Gastroesophageal sphincter (tissue), 4 donors: ENCODE measurements around the gene CEL. TPM values are rescaled to one million over a fixed set of nuclear protein-coding genes. Genes with fewer than 3 reads are reported as not detected.
"Not testable (repeated sequence)": the region's sequence is repeated elsewhere in the genome, so short reads cannot be mapped to it uniquely, and the experiment has no call there.

Experiments used
- ATAC-seq: fragments of 150-250 bp; one replicate; pipeline ENCODE4 v1.9.1; 2016; ENCODE audit warnings: mild to moderate bottlenecking, moderate library complexity
- H3K27ac ChIP-seq, 4 donors: fragments of 200-600 bp; sonication (generic) in 3 of 4; 1 replicate in 3 of 4; 2 replicates in 1 of 4; pipeline ENCODE4 v1.5.1; 2016 to 2019
- H3K27me3 ChIP-seq: fragments of 200-600 bp; sonication (generic); one replicate; pipeline ENCODE4 v1.5.1; 2019
- H3K36me3 ChIP-seq, 2 donors: fragments of 200-600 bp; sonication (generic); one replicate each; pipeline ENCODE4 v1.5.1; 2019; ENCODE audit warnings: control low read depth in 1 of 2
- H3K4me1 ChIP-seq, 3 donors: fragments of 200-600 bp; sonication (generic); 1 replicate in 2 of 3; 2 replicates in 1 of 3; pipeline ENCODE4 v1.5.1; 2016 to 2019; ENCODE audit warnings: control low read depth in 2 of 3
- H3K4me3 ChIP-seq, 2 donors: fragments of 200-600 bp; sonication (generic); one replicate each; pipeline ENCODE4 v1.5.1; 2019; ENCODE audit warnings: mild to moderate bottlenecking in 1 of 2, moderate library complexity in 1 of 2
- H3K9me3 ChIP-seq, 3 donors: fragments of 200-600 bp; sonication (generic); one replicate each; pipeline ENCODE4 v1.5.1; 2017 to 2019; ENCODE audit warnings: control low read depth in 2 of 3
- CTCF ChIP-seq, 4 experiments: fragments of 200-600 bp in 2 of 4; fragments of 450-650 bp in 2 of 4; sonication (generic) in 1 of 4; IDR thresholded peaks; one replicate each; pipeline ENCODE4 v1.5.1; 2017 to 2019; ENCODE audit warnings: antibody characterized with exemption in 4 of 4, mild to moderate bottlenecking in 2 of 4, moderate library complexity in 2 of 4
- EP300 ChIP-seq: sonication (generic); formaldehyde crosslinking; IDR thresholded peaks from one replicate; pipeline ENCODE4 v1.6.1; 2017; ENCODE audit warnings: antibody characterized with exemption, mild to moderate bottlenecking
- POLR2A ChIP-seq, 2 donors: fragments of 450-650 bp; IDR thresholded peaks; one replicate each; pipeline ENCODE4 v1.6.1; 2017; ENCODE audit warnings: antibody characterized with exemption in 2 of 2, mild to moderate bottlenecking in 2 of 2, moderate library complexity in 1 of 2
- POLR2AphosphoS5 ChIP-seq: sonication (generic); formaldehyde crosslinking; IDR thresholded peaks from one replicate; pipeline ENCODE4 v1.6.1; 2017; ENCODE audit warnings: antibody characterized with exemption
- WGBS, 2 donors: methylation state at CpG; one replicate each; pipeline ENCODE4 v1.1.5; 2018; ENCODE audit warnings: low coverage in 1 of 2; 5-methylcytosine and 5-hydroxymethylcytosine counted together
- total RNA-seq, 4 donors: library from RNA; depleted of rRNA; stranded (reverse); fragments of >200 nt; gene quantifications; one replicate each; pipeline ENCODE4 v1.1.0, GENCODE V29; 2016

CEL gene
- under 1 TPM in 3 of 4 donors, not detected in 1; 0.35 to 0.81 (median 0.62) TPM for total RNA-seq

GRCh38 chr9:133061764-133062145 lies at the start of gene CEL:
CEL (plus strand) TSS chr9:133061981; CDS start chr9:133062003, 22 bp downstream.
- H3K36me3 ChIP-seq: peaks cover 0 to 41% of the 10 kb centered on the region in 2 donors
- WGBS, 2 donors: no CpG with 5 or more reads among the region's 9 CpGs
- H3K4me1 ChIP-seq, H3K4me3 ChIP-seq, ATAC-seq, H3K27ac ChIP-seq, H3K9me3 ChIP-seq, H3K27me3 ChIP-seq: not testable (repeated sequence)

DNA sequence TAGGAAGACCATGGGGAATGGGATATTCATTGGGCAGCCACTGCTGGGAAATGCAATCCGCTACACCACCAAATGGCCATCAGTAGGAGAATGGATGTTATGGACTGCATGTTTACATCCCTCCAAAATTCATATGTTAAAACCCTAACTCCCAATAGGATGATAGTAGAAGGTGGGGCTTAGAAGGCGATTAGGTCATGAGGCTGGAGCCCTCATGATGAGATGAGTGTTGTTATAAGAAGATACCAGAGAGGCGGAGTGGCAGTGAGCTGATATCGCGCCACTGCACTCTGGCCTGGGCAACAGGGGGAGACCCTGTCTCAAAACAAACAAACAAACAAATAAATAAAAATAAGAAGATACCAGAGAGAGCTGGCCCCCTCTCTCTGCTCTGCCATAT lies 47.1 kb upstream of the CEL start:
- WGBS, 2 donors: 69 to 88% methylated on average over 4 to 5 of the region's 5 CpGs
- H3K27me3 ChIP-seq: peaks cover 29% of the 10 kb centered on the region
- H3K27ac ChIP-seq: no peak overlapping the region
- no peak for ATAC-seq
- no peaks in the 10 kb centered on the region for H3K4me1 ChIP-seq
- H3K36me3 ChIP-seq: no peaks in the 10 kb centered on the region
- TF ChIP-seq POLR2A (IDR thresholded peaks at IDR 0.05): no peak
- no peak for TF ChIP-seq EP300
- no peak for TF ChIP-seq CTCF (IDR thresholded peaks at IDR 0.05)
- TF ChIP-seq POLR2AphosphoS5: no peak
- peaks cover 0 to 45% (median 0%) of the 10 kb centered on the region in 3 donors for H3K9me3 ChIP-seq
- no peak overlapping the region for H3K4me3 ChIP-seq

DNA sequence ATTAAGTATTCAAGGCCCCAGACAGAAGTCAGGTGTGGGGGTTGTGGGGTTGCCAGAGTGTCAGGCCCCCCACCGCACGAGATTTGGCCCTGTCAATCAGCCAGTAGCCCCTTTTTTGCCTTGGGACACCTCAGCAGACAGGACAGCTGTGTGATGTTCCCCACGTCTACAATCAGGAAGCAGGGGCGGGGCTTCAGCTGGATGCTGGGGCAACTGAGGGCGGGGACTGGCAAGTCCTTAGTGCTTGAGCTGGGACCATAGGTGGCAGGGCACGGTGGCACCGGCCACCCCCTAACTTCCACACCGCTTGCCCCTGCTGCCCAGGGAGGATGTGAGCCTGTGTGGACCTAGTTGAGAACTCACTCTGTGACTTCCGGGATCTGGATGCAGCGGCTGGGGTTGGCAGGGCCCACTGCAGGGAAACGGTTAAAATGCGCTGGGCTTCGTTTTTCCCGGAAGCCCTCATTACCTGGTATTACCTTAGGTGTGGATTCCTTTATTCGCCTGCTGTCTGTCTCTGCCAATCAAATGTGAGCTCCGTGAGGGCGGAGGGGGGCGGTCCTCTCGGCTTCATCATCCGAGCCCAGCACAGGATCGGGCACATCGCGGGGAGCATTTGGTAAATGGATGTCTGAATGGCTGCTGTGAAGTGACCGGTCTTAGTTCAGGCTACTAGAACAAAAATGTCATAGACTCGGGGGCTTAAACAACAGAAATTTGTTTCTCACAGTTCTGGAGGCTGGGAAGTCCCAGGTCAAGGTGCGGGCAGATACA lies 38.5 kb upstream of the CEL start:
- WGBS, 2 donors: 45 to 73% methylated on average over 5 to 14 of the region's 26 CpGs
- Histone ChIP-seq H3K27me3 (peaks cover 6% of the 10 kb centered on the region), H3K4me3 (no peak overlapping the region), H3K9me3 (no peaks in the 10 kb centered on the region), H3K36me3 (no peaks in the 10 kb centered on the region), H3K4me1 (peaks cover 0 to 9% (median 5%) of the 10 kb centered on the region in 3 donors), H3K27ac (no peak overlapping the region)
- ATAC-seq: no peak
- TF ChIP-seq POLR2AphosphoS5 (no peak), POLR2A (IDR thresholded peaks at IDR 0.05) (no peak), EP300 (no peak), CTCF (IDR thresholded peaks at IDR 0.05) (no peak)

DNA sequence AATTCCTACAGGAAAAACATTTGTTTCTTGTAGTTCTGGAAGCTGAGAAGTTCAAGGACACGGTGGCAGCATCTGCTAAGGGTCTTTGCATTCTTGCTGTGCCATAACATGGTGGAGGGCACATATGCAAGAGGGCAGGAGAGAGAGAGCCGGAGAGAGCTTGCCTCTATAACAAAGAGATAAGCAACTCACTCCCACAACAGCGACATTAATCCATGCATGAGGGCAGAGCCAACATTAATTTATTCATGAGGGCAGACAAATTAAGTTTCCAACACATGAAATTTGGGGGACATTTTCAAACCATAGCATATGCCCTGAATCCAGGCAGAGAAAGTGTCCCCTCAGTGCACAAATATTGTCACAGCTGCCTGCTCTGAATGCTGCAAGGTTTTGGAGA lies 35.4 kb upstream of the CEL start:
- WGBS, 2 donors: 45 to 59% methylated on average over 3 of the region's 3 CpGs
- Histone ChIP-seq H3K9me3 (no peaks in the 10 kb centered on the region), H3K27ac (no peak overlapping the region), H3K36me3 (no peaks in the 10 kb centered on the region), H3K27me3 (no peaks in the 10 kb centered on the region), H3K4me3 (no peak overlapping the region), H3K4me1 (peaks cover 0 to 28% (median 15%) of the 10 kb centered on the region in 3 donors)
- TF ChIP-seq POLR2AphosphoS5 (no peak), EP300 (no peak), CTCF (IDR thresholded peaks at IDR 0.05) (no peak)
- no peak for ATAC-seq

- Histone ChIP-seq H3K27ac (no peak overlapping the region), H3K4me3 (no peak overlapping the region), H3K36me3 (no peaks in the 10 kb centered on the region), H3K9me3 (no peaks in the 10 kb centered on the region), H3K4me1 (peaks cover 0 to 34% (median 21%) of the 10 kb centered on the region in 3 donors), H3K27me3 (no peaks in the 10 kb centered on the region)
- ATAC-seq: no peak
- no peak for TF ChIP-seq POLR2A (IDR thresholded peaks at IDR 0.05)
- no peak for TF ChIP-seq EP300
- TF ChIP-seq POLR2AphosphoS5: no peak
- TF ChIP-seq CTCF (IDR thresholded peaks at IDR 0.05): no peak
- WGBS, 2 donors: 32 to 80% methylated on average over 1 to 4 of the region's 5 CpGs
Measured at GRCh38 chr9:133027134-133027533, 34.6 kb upstream of the CEL start.
